Right lobe of liver (tissue), 4 donors: ENCODE measurements around the gene ING2.

Experiments used
- POLR2A ChIP-seq: fragments of 450-650 bp; IDR thresholded peaks from one replicate; pipeline ENCODE4 v1.6.1; 2017; ENCODE audit warnings: antibody characterized with exemption, mild to moderate bottlenecking
- TF ChIP-seq, protein P1 (sequence below), 4 donors: fragments of 200-600 bp in 3 of 4; fragments of 450-650 bp in 1 of 4; IDR thresholded peaks; one replicate each; pipeline versions ENCODE4 v1.5.1 to v1.8.0; 2016 to 2022; ENCODE audit warnings: antibody characterized with exemption in 4 of 4, mild to moderate bottlenecking in 2 of 4
- donor health status: DM: no; HTN: no; CAD: no.
- donor health status: DM: no; HTN: no; CAD: no.
- donor health status: DM: no; HTN: yes; CAD: no.

DNA sequence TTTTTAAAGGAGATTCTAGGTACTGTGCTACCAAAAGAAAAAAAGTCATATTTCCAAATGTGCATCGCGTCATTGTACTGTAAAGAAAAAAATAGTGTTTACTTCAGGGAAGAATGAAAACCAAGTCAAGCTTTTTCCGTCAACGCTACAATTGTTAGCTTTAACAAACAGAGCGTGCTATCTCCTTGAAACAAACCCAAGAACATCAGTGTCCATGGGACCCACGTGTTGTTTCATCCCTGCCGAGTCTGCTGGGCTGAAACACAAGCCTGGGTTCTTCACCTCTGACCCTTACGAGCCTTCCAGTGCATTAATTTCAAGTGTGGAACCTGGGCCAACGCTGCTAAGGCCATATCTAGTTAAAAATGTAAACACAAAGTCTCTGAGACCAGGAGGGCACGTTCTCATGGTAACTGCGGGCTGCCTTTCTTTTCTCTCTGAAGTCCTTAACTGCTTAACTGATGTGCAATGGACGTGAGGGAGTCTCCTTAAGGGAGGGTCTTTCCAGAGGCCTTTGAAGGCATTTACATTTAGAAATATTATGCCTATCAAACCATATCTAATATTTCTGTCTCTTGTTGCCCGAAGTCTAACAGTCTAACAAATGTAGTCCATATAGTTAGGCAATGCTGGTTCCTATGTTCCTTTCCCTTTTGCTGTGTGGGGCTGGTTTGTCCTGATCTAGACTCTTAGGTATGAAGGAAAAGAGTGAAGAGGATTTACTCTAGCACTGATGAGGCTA lies 36.3 kb downstream of the ING2 start:
- TF ChIP-seq, protein P1, sequence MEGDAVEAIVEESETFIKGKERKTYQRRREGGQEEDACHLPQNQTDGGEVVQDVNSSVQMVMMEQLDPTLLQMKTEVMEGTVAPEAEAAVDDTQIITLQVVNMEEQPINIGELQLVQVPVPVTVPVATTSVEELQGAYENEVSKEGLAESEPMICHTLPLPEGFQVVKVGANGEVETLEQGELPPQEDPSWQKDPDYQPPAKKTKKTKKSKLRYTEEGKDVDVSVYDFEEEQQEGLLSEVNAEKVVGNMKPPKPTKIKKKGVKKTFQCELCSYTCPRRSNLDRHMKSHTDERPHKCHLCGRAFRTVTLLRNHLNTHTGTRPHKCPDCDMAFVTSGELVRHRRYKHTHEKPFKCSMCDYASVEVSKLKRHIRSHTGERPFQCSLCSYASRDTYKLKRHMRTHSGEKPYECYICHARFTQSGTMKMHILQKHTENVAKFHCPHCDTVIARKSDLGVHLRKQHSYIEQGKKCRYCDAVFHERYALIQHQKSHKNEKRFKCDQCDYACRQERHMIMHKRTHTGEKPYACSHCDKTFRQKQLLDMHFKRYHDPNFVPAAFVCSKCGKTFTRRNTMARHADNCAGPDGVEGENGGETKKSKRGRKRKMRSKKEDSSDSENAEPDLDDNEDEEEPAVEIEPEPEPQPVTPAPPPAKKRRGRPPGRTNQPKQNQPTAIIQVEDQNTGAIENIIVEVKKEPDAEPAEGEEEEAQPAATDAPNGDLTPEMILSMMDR (IDR thresholded peaks at IDR 0.05) = no peak
- no peak for TF ChIP-seq POLR2A
